Measurements from ENCODE around the gene MLX.

GRCh38 chr17:42521666-42522262 lies 45.1 kb upstream of the MLX start:
- no peak for TF ChIP-seq CTCF (IDR thresholded peaks at IDR 0.05; ENCODE audit: control extremely low read depth in 1 of 3, insufficient read depth in 1 of 3, low read depth in 1 of 3, low read length in 3 of 3)
- TF ChIP-seq POLR2A (IDR thresholded peaks at IDR 0.05; ENCODE audit: control extremely low read depth in 1 of 2, low read depth in 2 of 2, low read length in 2 of 2): no peak
- TF ChIP-seq EGR1 (IDR thresholded peaks at IDR 0.05; ENCODE audit: borderline replicate concordance, low read depth, low read length): no peak
- no peak for TF ChIP-seq POLR2AphosphoS5 (IDR thresholded peaks at IDR 0.05; ENCODE audit: low read depth, low read length)
